WTC11 (cell line): ENCODE measurements around the gene HIBADH. TPM values are rescaled to one million over a fixed set of nuclear protein-coding genes. Genes with fewer than 3 reads are reported as not detected.

ENCODE experiments used
- ATAC-seq: fragments of 200-7000 bp; cut with Tn5 transposase; 2 replicates; pipeline ENCODE4 v1.10.0; 2021; ENCODE audit warnings: mild to moderate bottlenecking, moderate library complexity
- CTCF ChIA-PET: fragments of 300-600 bp; sonication (Branson Sonifier 250); formaldehyde crosslinking; loops from one replicate; lab custom pipeline; 2021; ENCODE audit warnings: antibody characterized with exemption; lab: Charles Lee
- POLR2A ChIA-PET: fragments of 350-600 bp; sonication (Branson Sonifier 250); formaldehyde crosslinking; loops from one replicate; lab custom pipeline; 2021; ENCODE audit warnings: antibody characterized with exemption; lab: Charles Lee
- DNase-seq: peaks from one replicate; pipeline ENCODE4 v3.0.0; 2021; ENCODE audit warnings: low spot score
- H3K27ac Mint-ChIP-seq: 2 replicates; pipeline ENCODE4 v1.8.0; 2021; ENCODE audit warnings: mixed read lengths
- H3K27me3 Mint-ChIP-seq: 2 replicates; pipeline ENCODE4 v1.8.0; 2021; ENCODE audit warnings: low read depth, mild to moderate bottlenecking, moderate library complexity, mixed read lengths
- H3K36me3 Mint-ChIP-seq: 2 replicates; pipeline ENCODE4 v1.8.0; 2021; ENCODE audit warnings: mixed read lengths
- H3K4me1 Mint-ChIP-seq: 2 replicates; pipeline ENCODE4 v1.8.0; 2022; ENCODE audit warnings: mixed read lengths
- H3K4me3 Mint-ChIP-seq: 2 replicates; pipeline ENCODE4 v1.8.0; 2021; ENCODE audit warnings: mild to moderate bottlenecking, moderate library complexity, mixed read lengths
- H3K9me3 Mint-ChIP-seq: 2 replicates; pipeline ENCODE4 v1.8.0; 2021; ENCODE audit warnings: mixed read lengths
- ELF4 ChIP-seq: sonication (generic); formaldehyde crosslinking; IDR thresholded peaks from 2 replicates; pipeline ENCODE4 v1.8.1; 2022; ENCODE audit warnings: low read depth, mild to moderate bottlenecking, moderate library complexity, missing genetic modification reagents
- ESRRA ChIP-seq: sonication (generic); formaldehyde crosslinking; IDR thresholded peaks from 2 replicates; pipeline ENCODE4 v1.8.1; 2022; ENCODE audit warnings: mild to moderate bottlenecking, missing genetic modification reagents, borderline replicate concordance
- NR1H2 ChIP-seq: sonication (generic); formaldehyde crosslinking; IDR thresholded peaks from 2 replicates; pipeline ENCODE4 v1.9.0; 2021; ENCODE audit warnings: mild to moderate bottlenecking, moderate library complexity, missing genetic modification reagents
- PRRX2 ChIP-seq: fragments of 250-450 bp; sonication (Bioruptor Pico); IDR thresholded peaks from 2 replicates; pipeline ENCODE4 v1.8.0; 2021; ENCODE audit warnings: mild to moderate bottlenecking
- RELA ChIP-seq: sonication (generic); formaldehyde crosslinking; IDR thresholded peaks from 2 replicates; pipeline ENCODE4 v1.8.1; 2022; ENCODE audit warnings: missing genetic modification reagents, mild to moderate bottlenecking, borderline replicate concordance
- SMAD3 ChIP-seq: sonication (generic); formaldehyde crosslinking; IDR thresholded peaks from 2 replicates; pipeline ENCODE4 v1.8.0; 2022; ENCODE audit warnings: missing genetic modification reagents, mild to moderate bottlenecking, borderline replicate concordance
- SMAD4 ChIP-seq: sonication (generic); formaldehyde crosslinking; IDR thresholded peaks from 2 replicates; pipeline ENCODE4 v1.8.0; 2022; ENCODE audit warnings: mild to moderate bottlenecking, missing genetic modification reagents
- ZNF263 ChIP-seq: sonication (generic); formaldehyde crosslinking; IDR thresholded peaks from 2 replicates; pipeline ENCODE4 v1.8.1; 2022; ENCODE audit warnings: low read depth, mild to moderate bottlenecking, moderate library complexity, missing genetic modification reagents
- ZNF423 ChIP-seq: fragments of 250-450 bp; sonication (Bioruptor Pico); IDR thresholded peaks from 2 replicates; pipeline ENCODE4 v2.1.2; 2022; ENCODE audit warnings: mild to moderate bottlenecking, moderate library complexity
- ZNF671 ChIP-seq: fragments of 250-450 bp; sonication (Bioruptor Pico); IDR thresholded peaks from 2 replicates; pipeline ENCODE4 v1.8.0; 2021; ENCODE audit warnings: mild to moderate bottlenecking
- total RNA-seq: library from RNA; stranded (reverse); gene quantifications from 3 replicates; pipeline ENCODE4 v1.2.3, GENCODE V29; 2021
- TF ChIP-seq, protein P1 (sequence below): fragments of 200-600 bp; IDR thresholded peaks from 2 replicates; pipeline ENCODE4 v1.8.0; 2022; ENCODE audit warnings: antibody characterized with exemption
- TF ChIP-seq, protein P2 (sequence below): sonication (generic); formaldehyde crosslinking; IDR thresholded peaks from 2 replicates; pipeline ENCODE4 v1.8.0; 2022; ENCODE audit warnings: mild to moderate bottlenecking, missing genetic modification reagents
- TF ChIP-seq, protein P3 (sequence below): fragments of 250-450 bp; sonication (Bioruptor Pico); IDR thresholded peaks from 2 replicates; pipeline ENCODE4 v1.9.0; 2021; ENCODE audit warnings: mild to moderate bottlenecking
- TF ChIP-seq, protein P4 (sequence below): sonication (generic); formaldehyde crosslinking; IDR thresholded peaks from 2 replicates; pipeline ENCODE4 v1.8.1; 2023; ENCODE audit warnings: mild to moderate bottlenecking, missing genetic modification reagents, moderate library complexity
- TF ChIP-seq, protein P5 (sequence below): sonication (generic); formaldehyde crosslinking; IDR thresholded peaks from 2 replicates; pipeline ENCODE4 v1.8.1; 2022; ENCODE audit warnings: mild to moderate bottlenecking, missing genetic modification reagents, moderate library complexity, borderline replicate concordance
- TF ChIP-seq, protein P6 (sequence below): sonication (generic); formaldehyde crosslinking; IDR thresholded peaks from 2 replicates; pipeline ENCODE4 v1.8.0; 2022; ENCODE audit warnings: mild to moderate bottlenecking, missing genetic modification reagents
- TF ChIP-seq, protein P7 (sequence below): sonication (generic); formaldehyde crosslinking; IDR thresholded peaks from 2 replicates; pipeline ENCODE4 v1.8.1; 2023; ENCODE audit warnings: mild to moderate bottlenecking, missing genetic modification reagents
- TF ChIP-seq, protein P8 (sequence below): fragments of 250-450 bp; sonication (Bioruptor Pico); conservative IDR thresholded peaks from 2 replicates; pipeline ENCODE4 v1.9.0; 2021; ENCODE audit warnings: mild to moderate bottlenecking

HIBADH gene
- total RNA-seq, 1 experiment from 2014 or later = 27.9 TPM

DNA sequence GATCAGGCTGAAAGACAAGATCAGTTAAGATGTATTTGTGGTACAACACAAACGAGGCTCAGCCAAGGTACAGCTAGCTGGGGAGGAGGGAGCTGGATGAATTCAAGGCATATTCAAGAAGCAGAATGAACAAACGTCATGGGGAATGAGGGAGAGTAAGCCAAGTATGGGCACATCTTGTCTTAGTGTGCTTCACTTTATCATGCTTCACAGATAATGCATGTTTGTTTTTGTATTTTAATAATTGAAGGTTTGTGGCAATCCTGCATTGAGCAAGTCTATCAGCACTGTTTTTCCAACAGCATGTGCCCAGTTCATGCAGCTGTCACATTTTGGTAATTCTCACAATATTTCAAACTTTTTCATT lies 135.4 kb downstream of the HIBADH start (continued):
- TF ChIP-seq, protein P1, sequence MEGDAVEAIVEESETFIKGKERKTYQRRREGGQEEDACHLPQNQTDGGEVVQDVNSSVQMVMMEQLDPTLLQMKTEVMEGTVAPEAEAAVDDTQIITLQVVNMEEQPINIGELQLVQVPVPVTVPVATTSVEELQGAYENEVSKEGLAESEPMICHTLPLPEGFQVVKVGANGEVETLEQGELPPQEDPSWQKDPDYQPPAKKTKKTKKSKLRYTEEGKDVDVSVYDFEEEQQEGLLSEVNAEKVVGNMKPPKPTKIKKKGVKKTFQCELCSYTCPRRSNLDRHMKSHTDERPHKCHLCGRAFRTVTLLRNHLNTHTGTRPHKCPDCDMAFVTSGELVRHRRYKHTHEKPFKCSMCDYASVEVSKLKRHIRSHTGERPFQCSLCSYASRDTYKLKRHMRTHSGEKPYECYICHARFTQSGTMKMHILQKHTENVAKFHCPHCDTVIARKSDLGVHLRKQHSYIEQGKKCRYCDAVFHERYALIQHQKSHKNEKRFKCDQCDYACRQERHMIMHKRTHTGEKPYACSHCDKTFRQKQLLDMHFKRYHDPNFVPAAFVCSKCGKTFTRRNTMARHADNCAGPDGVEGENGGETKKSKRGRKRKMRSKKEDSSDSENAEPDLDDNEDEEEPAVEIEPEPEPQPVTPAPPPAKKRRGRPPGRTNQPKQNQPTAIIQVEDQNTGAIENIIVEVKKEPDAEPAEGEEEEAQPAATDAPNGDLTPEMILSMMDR = no peak

DNA sequence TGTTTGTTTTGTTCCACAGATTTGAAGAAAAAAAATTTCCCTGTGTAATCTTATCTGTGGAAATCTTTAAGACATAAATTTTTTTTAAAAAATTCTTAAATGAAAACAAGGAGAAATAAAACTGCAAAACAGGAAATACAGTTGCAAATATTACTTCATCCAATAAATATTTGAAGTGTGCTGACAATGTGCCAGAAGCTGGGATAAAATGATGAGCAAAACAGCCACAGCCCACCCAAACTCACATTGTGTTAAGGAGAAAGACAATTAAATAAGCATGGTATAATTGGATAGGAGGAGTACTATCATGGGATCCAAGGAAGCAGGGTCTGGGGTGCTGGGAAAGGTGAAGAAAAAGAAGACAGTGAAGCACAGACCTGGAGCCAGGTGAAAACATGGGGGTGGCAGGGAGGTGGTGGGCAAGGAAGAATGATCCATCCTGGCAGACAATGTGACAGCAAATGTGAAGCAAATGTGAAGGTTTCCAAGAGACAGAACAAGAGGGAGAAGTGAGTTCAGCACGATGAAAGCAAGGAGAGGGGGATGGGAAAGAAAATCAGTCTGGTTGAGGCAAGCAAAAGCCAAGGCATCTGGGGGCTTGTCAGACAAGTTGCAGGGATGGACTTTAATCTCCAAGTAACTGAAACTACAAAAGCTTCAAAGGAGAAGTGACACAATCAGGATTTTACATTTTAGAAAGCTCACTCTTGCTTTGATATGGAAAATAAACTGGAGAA lies 135.9 kb downstream of the HIBADH start:
- ATAC-seq = no peak
- H3K27ac Mint-ChIP-seq = no peak overlapping the region; the same call in 1 of the 2 replicates
- ChIA-PET CTCF (no interaction called here), POLR2A (no interaction called here)
- DNase-seq = no peak
- peaks cover 8% of the 10 kb centered on the region for H3K4me1 Mint-ChIP-seq
- peaks cover 13% of the 10 kb centered on the region for H3K9me3 Mint-ChIP-seq
- H3K4me3 Mint-ChIP-seq = no peak overlapping the region
- H3K36me3 Mint-ChIP-seq = peaks cover 32% of the 10 kb centered on the region
- TF ChIP-seq, protein P2, sequence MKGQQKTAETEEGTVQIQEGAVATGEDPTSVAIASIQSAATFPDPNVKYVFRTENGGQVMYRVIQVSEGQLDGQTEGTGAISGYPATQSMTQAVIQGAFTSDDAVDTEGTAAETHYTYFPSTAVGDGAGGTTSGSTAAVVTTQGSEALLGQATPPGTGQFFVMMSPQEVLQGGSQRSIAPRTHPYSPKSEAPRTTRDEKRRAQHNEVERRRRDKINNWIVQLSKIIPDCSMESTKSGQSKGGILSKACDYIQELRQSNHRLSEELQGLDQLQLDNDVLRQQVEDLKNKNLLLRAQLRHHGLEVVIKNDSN = no peak
- TF ChIP-seq, protein P3, sequence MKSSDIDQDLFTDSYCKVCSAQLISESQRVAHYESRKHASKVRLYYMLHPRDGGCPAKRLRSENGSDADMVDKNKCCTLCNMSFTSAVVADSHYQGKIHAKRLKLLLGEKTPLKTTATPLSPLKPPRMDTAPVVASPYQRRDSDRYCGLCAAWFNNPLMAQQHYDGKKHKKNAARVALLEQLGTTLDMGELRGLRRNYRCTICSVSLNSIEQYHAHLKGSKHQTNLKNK (CRISPR knock-in tag) = no peak
- no peak for TF ChIP-seq ZNF671
- TF ChIP-seq PRRX2 (CRISPR knock-in tag) = no peak
- no peak for TF ChIP-seq ESRRA (CRISPR knock-in tag)
- TF ChIP-seq, protein P4, sequence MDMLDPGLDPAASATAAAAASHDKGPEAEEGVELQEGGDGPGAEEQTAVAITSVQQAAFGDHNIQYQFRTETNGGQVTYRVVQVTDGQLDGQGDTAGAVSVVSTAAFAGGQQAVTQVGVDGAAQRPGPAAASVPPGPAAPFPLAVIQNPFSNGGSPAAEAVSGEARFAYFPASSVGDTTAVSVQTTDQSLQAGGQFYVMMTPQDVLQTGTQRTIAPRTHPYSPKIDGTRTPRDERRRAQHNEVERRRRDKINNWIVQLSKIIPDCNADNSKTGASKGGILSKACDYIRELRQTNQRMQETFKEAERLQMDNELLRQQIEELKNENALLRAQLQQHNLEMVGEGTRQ (CRISPR knock-in tag) = no peak
- TF ChIP-seq, protein P5, sequence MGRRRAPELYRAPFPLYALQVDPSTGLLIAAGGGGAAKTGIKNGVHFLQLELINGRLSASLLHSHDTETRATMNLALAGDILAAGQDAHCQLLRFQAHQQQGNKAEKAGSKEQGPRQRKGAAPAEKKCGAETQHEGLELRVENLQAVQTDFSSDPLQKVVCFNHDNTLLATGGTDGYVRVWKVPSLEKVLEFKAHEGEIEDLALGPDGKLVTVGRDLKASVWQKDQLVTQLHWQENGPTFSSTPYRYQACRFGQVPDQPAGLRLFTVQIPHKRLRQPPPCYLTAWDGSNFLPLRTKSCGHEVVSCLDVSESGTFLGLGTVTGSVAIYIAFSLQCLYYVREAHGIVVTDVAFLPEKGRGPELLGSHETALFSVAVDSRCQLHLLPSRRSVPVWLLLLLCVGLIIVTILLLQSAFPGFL = no peak
- TF ChIP-seq ZNF263 (CRISPR knock-in tag) = no peak
- H3K27me3 Mint-ChIP-seq = no peaks in the 10 kb centered on the region

DNA sequence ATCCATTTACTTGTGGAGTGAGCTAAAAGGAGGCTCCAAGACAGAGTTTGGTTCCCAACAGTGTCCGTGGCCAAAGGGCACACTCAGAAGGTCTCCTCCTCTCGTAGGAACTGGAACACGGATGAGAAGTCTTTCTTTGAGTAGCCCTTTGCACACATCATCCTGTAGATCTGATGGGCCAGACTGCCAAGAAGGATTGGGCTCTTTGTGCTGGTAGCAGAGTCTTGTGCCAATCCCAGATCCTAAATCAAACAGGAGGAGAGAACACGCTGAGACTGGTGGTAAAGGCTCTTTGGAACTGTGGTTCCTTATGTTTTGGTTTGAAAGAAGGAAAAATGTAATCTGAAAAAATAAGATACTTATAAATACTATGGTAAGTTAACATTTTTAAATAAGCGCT lies 136.6 kb downstream of the HIBADH start:
- DNase-seq (no peak), ATAC-seq (no peak)
- H3K9me3 Mint-ChIP-seq = peaks cover 13% of the 10 kb centered on the region
- H3K27me3 Mint-ChIP-seq = no peaks in the 10 kb centered on the region
- H3K4me1 Mint-ChIP-seq = peaks cover 8% of the 10 kb centered on the region
- no peak overlapping the region for H3K4me3 Mint-ChIP-seq
- CTCF ChIA-PET = no interaction called here
- TF ChIP-seq ELF4 (CRISPR knock-in tag) = no peak
- TF ChIP-seq, protein P6, sequence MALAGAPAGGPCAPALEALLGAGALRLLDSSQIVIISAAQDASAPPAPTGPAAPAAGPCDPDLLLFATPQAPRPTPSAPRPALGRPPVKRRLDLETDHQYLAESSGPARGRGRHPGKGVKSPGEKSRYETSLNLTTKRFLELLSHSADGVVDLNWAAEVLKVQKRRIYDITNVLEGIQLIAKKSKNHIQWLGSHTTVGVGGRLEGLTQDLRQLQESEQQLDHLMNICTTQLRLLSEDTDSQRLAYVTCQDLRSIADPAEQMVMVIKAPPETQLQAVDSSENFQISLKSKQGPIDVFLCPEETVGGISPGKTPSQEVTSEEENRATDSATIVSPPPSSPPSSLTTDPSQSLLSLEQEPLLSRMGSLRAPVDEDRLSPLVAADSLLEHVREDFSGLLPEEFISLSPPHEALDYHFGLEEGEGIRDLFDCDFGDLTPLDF (CRISPR knock-in tag) = no peak
- TF ChIP-seq NR1H2 (CRISPR knock-in tag) = no peak
- no peak for TF ChIP-seq SMAD4 (CRISPR knock-in tag)
- no peak for TF ChIP-seq RELA
- TF ChIP-seq, protein P7, sequence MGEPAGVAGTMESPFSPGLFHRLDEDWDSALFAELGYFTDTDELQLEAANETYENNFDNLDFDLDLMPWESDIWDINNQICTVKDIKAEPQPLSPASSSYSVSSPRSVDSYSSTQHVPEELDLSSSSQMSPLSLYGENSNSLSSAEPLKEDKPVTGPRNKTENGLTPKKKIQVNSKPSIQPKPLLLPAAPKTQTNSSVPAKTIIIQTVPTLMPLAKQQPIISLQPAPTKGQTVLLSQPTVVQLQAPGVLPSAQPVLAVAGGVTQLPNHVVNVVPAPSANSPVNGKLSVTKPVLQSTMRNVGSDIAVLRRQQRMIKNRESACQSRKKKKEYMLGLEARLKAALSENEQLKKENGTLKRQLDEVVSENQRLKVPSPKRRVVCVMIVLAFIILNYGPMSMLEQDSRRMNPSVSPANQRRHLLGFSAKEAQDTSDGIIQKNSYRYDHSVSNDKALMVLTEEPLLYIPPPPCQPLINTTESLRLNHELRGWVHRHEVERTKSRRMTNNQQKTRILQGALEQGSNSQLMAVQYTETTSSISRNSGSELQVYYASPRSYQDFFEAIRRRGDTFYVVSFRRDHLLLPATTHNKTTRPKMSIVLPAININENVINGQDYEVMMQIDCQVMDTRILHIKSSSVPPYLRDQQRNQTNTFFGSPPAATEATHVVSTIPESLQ = no peak
- TF ChIP-seq, protein P8, sequence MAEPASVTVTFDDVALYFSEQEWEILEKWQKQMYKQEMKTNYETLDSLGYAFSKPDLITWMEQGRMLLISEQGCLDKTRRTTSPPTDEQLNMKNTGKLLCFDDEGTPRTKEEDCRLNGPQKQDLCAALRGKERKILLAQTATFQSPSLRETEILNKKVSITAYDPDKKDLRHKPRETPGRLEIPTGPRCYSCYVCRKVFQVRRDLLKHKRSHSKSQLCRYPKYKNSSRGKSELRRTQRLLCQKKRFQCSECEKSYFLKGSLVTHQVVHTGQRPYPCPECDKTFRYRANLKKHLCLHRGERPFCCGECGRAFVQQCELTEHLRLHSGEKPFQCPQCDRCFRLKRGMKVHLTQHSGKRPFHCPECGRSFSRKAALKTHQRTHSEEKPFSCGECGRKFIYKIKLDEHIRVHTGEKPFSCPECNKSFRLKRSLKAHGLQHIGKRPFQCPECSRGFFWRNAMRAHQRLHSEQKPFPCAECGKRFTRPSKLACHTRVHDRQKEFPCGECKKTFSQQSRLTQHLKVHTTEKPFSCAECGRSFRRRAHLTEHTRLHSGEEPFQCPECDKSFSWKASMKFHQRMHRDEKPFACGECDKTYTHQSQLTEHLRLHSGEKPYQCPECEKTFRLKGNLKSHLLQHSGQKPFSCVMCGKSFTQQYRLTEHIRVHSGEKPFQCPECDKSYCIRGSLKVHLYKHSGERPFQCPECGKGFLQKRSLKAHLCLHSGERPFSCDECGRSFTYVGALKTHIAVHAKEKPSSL (CRISPR knock-in tag) = no peak
- no peak for TF ChIP-seq ZNF423 (CRISPR knock-in tag)
- no peak for TF ChIP-seq SMAD3 (CRISPR knock-in tag)
- H3K36me3 Mint-ChIP-seq = peaks cover 30% of the 10 kb centered on the region
- POLR2A ChIA-PET = no interaction called here
- no peak overlapping the region for H3K27ac Mint-ChIP-seq
